SU-DHL-6 (cell line): ENCODE results near the gene PRF1.
A peak's percentile ranks its signal among the peaks of the same experiment; 100 is the strongest.

Source experiments
- H2AFZ ChIP-seq: fragments of 200-600 bp; sonication (generic); 2 replicates; pipeline ENCODE4 v1.6.1; 2014; ENCODE audit warnings: low read depth, mild to moderate bottlenecking, moderate library complexity, mixed read lengths, antibody characterized with exemption, low read length; ENCODE audit not compliant: severe bottlenecking
- H3F3A ChIP-seq: fragments of 200-600 bp; shearing (Covaris generic); 2 replicates; pipeline ENCODE4 v1.6.0; 2016; ENCODE audit warnings: antibody characterized with exemption, mild to moderate bottlenecking; ENCODE audit not compliant: insufficient read depth
- H3K27ac ChIP-seq: fragments of 200-600 bp; sonication (generic); 2 replicates; pipeline ENCODE4 v1.5.1; 2016; ENCODE audit warnings: low read depth, mild to moderate bottlenecking, low read length, moderate library complexity, mixed read lengths
- H3K27me3 ChIP-seq: fragments of 200-600 bp; sonication (generic), shearing (Covaris generic); 2 replicates; pipeline ENCODE4 v1.6.0; 2014; ENCODE audit warnings: mild to moderate bottlenecking, low read length
- H3K36me3 ChIP-seq: fragments of 200-600 bp; sonication (generic); 2 replicates; pipeline ENCODE4 v1.6.1; 2014; ENCODE audit warnings: mild to moderate bottlenecking, low read length, mixed read lengths
- H3K4me2 ChIP-seq: fragments of 300-600, 200-600 bp; shearing (Covaris generic), sonication (generic); 2 replicates; pipeline ENCODE4 v1.6.0; 2014; ENCODE audit warnings: low read length, low read depth, mild to moderate bottlenecking; ENCODE audit not compliant: poor library complexity, severe bottlenecking
- H3K4me3 ChIP-seq: fragments of 200-600 bp; sonication (generic); 2 replicates; pipeline ENCODE4 v1.5.1; 2014; ENCODE audit warnings: antibody characterized with exemption, low read length, mild to moderate bottlenecking, mixed read lengths; ENCODE audit not compliant: insufficient read depth, poor library complexity, severe bottlenecking
- H3K79me2 ChIP-seq: fragments of 200-600 bp; sonication (generic); 2 replicates; pipeline ENCODE4 v1.6.1; 2014; ENCODE audit warnings: mild to moderate bottlenecking, low read length, moderate library complexity; ENCODE audit not compliant: insufficient read depth
- H3K9ac ChIP-seq: fragments of 200-600 bp; sonication (generic); 2 replicates; pipeline ENCODE4 v1.7.0; 2014; ENCODE audit warnings: mild to moderate bottlenecking, low read length
- H3K9me2 ChIP-seq: fragments of 200-600 bp; sonication (generic); replicated peaks from 2 replicates; pipeline ENCODE4 v1.6.1; 2014; ENCODE audit warnings: low read length; ENCODE audit not compliant: insufficient read depth
- H3K9me3 ChIP-seq: fragments of 200-600 bp; sonication (generic); 2 replicates; pipeline ENCODE4 v1.6.1; 2014; ENCODE audit warnings: low read length, mixed read lengths; ENCODE audit not compliant: insufficient read depth
- H4K20me1 ChIP-seq: fragments of 200-600 bp; sonication (generic); 2 replicates; pipeline ENCODE4 v1.6.1; 2014; ENCODE audit warnings: low read depth, mild to moderate bottlenecking, antibody characterized with exemption, low read length, moderate library complexity, mixed read lengths
- EZH2phosphoT487 ChIP-seq: fragments of 200-600 bp; sonication (generic), shearing (Covaris generic); conservative IDR thresholded peaks from 2 replicates; pipeline ENCODE4 v1.6.1; 2018; ENCODE audit warnings: mild to moderate bottlenecking, antibody characterized with exemption, low read length, moderate library complexity, mixed read lengths
- TF ChIP-seq, protein P1 (sequence below): fragments of 200-600 bp; sonication (generic); IDR thresholded peaks from one replicate; pipeline ENCODE4 v1.5.1; 2017; ENCODE audit warnings: antibody characterized with exemption, mild to moderate bottlenecking, low read length, moderate library complexity; ENCODE audit not compliant: insufficient read depth, poor library complexity, severe bottlenecking

Gene PRF1

DNA sequence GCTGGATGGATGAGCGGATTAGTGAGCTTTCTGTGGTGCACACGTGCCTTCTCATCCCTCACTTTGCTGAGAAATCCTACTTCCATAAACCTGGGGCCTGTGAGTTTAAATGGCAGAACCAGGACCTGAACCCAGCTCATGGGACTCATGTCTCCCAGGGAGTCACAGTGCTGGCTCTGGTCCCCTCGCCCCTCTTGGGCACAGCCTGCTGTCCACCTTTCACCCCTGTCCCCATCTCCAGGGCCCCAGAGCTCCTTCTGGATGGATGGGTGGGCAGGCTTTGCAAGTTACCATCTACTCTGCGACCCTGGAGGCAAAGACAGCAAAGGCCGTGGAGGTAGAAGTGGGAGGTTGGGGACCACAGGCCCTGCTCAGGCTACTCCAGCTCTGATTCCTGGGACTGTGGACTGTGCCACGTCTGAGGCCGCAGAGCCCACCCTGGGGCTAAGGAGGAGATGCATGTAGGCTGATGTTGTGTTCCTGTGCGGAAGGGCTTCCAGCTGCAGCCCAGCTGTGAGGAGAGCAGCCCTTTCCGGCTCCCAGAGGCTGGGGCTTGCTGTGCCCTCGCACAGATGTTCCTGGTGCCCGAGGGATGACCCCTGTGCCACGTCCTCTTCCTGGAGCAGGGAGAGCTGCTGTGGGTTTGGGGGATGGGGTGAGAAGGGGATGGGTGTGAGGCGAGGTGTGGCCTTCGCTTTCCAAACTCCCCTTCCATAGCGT is 40.3 kb downstream of the PRF1 start:
- H3K27ac ChIP-seq: no peak overlapping the region
- no peaks in the 10 kb centered on the region for H3K79me2 ChIP-seq
- no peaks in the 10 kb centered on the region for H4K20me1 ChIP-seq
- H2AFZ ChIP-seq: no peak overlapping the region
- no peak overlapping the region for H3K4me3 ChIP-seq
- H3F3A ChIP-seq: no peaks in the 10 kb centered on the region
- no peak overlapping the region for H3K4me2 ChIP-seq
- TF ChIP-seq, protein P1, sequence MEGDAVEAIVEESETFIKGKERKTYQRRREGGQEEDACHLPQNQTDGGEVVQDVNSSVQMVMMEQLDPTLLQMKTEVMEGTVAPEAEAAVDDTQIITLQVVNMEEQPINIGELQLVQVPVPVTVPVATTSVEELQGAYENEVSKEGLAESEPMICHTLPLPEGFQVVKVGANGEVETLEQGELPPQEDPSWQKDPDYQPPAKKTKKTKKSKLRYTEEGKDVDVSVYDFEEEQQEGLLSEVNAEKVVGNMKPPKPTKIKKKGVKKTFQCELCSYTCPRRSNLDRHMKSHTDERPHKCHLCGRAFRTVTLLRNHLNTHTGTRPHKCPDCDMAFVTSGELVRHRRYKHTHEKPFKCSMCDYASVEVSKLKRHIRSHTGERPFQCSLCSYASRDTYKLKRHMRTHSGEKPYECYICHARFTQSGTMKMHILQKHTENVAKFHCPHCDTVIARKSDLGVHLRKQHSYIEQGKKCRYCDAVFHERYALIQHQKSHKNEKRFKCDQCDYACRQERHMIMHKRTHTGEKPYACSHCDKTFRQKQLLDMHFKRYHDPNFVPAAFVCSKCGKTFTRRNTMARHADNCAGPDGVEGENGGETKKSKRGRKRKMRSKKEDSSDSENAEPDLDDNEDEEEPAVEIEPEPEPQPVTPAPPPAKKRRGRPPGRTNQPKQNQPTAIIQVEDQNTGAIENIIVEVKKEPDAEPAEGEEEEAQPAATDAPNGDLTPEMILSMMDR: no peak
- no peak for TF ChIP-seq EZH2phosphoT487
- H3K36me3 ChIP-seq: 0 out of 2 replicates have a peak, but pooled peaks cover 4% of the 10 kb centered on the region
- H3K9me2 ChIP-seq: no peaks in the 10 kb centered on the region
- no peak overlapping the region for H3K9ac ChIP-seq
- H3K27me3 ChIP-seq: no peaks in the 10 kb centered on the region
- H3K9me3 ChIP-seq: no peaks in the 10 kb centered on the region

- no peak overlapping the region for H3K4me2 ChIP-seq
- TF ChIP-seq, protein P1: no peak
- no peak for TF ChIP-seq EZH2phosphoT487
These were observed 41.0 kb downstream of the PRF1 start for GRCh38 chr10:70561558-70561957.

DNA sequence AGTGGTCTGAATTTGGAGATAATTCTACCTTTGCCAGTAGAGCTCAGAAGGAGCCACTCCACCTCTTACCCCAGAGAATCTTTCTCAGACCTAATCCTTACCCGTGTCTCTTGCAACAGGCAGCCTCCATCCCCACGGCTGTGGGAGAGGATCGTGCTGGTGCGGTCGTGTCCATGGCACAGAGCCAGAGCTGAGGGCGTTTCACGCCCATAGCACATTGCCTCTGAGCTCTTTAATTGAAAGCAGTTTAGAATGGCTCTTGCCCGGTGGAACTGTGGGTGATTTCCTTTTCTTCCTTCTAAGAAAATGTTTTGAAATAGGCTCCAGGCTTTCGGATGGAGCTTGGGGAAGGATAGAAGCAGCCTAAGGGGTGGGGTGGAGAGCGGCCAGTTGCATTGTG is 41.5 kb downstream of the PRF1 start:
- TF ChIP-seq, protein P1: no peak

More at GRCh38 chr10:70561558-70561957, 41.0 kb downstream of the PRF1 start:
- Histone ChIP-seq H3F3A (no peaks in the 10 kb centered on the region), H3K4me3 (no peak overlapping the region), H3K79me2 (no peaks in the 10 kb centered on the region), H4K20me1 (no peaks in the 10 kb centered on the region), H3K36me3 (0 out of 2 replicates have a peak, but pooled peaks cover 4% of the 10 kb centered on the region), H3K27ac (no peak overlapping the region; the same call in 1 of the 2 replicates), H2AFZ (no peak overlapping the region), H3K27me3 (no peaks in the 10 kb centered on the region), H3K9me2 (no peaks in the 10 kb centered on the region), H3K9ac (no peak overlapping the region), H3K9me3 (no peaks in the 10 kb centered on the region)

More for the DNA sequence above, 41.5 kb downstream of the PRF1 start:
- Histone ChIP-seq H3K4me2 (no peak overlapping the region), H2AFZ (no peak overlapping the region), H3K79me2 (no peaks in the 10 kb centered on the region), H3K9me2 (no peaks in the 10 kb centered on the region), H3K36me3 (0 out of 2 replicates have a peak, but pooled peaks cover 4% of the 10 kb centered on the region), H3K4me3 (no peak overlapping the region), H3K27me3 (no peaks in the 10 kb centered on the region), H3K9ac (no peak overlapping the region), H3K9me3 (no peaks in the 10 kb centered on the region), H3K27ac (peak overlapping the region; percentile 70), H3F3A (no peaks in the 10 kb centered on the region), H4K20me1 (no peaks in the 10 kb centered on the region)
